Endodermal cell (in vitro differentiated cells): ENCODE results near the gene OR5K1. TPM values are rescaled to one million over a fixed set of nuclear protein-coding genes. Genes with fewer than 3 reads are reported as not detected.

Source experiments
- DNase-seq: peaks from one replicate; pipeline ENCODE4 v3.0.0-alpha.2; 2017
- H3K27ac ChIP-seq: 2 replicates; pipeline ENCODE4 v1.5.1; 2013; ENCODE audit warnings: mild to moderate bottlenecking, low read depth, low read length, moderate library complexity
- H3K27me3 ChIP-seq: 2 replicates; pipeline ENCODE4 v1.6.1; 2013; ENCODE audit warnings: mild to moderate bottlenecking, low read length, moderate library complexity; ENCODE audit not compliant: insufficient read depth, control insufficient read depth, poor library complexity, severe bottlenecking
- H3K36me3 ChIP-seq: 2 replicates; pipeline ENCODE4 v1.7.0; 2013; ENCODE audit warnings: mild to moderate bottlenecking, low read length, moderate library complexity; ENCODE audit not compliant: control insufficient read depth, insufficient read depth
- H3K4me1 ChIP-seq: one replicate; pipeline ENCODE4 v1.7.0; 2013; ENCODE audit warnings: low read length; ENCODE audit not compliant: control insufficient read depth, insufficient read depth
- H3K4me3 ChIP-seq: 2 replicates; pipeline ENCODE4 v1.5.1; 2013; ENCODE audit warnings: mild to moderate bottlenecking, low read length, moderate library complexity
- H3K9ac ChIP-seq: 2 replicates; pipeline ENCODE4 v1.6.1; 2013; ENCODE audit warnings: mild to moderate bottlenecking, low read length, moderate library complexity; ENCODE audit not compliant: poor library complexity, severe bottlenecking; ENCODE audit errors: extremely low read depth
- H3K9me3 ChIP-seq: 2 replicates; pipeline ENCODE4 v1.6.1; 2013; ENCODE audit warnings: mild to moderate bottlenecking, low read length, moderate library complexity; ENCODE audit not compliant: control insufficient read depth
- H3K27ac Mint-ChIP-seq: 2 replicates; pipeline ENCODE4 v1.8.0; 2020; ENCODE audit warnings: mixed read lengths
- H3K27me3 Mint-ChIP-seq: 2 replicates; pipeline ENCODE4 v1.8.0; 2021; ENCODE audit warnings: mild to moderate bottlenecking, mixed read lengths; ENCODE audit not compliant: insufficient read depth
- H3K36me3 Mint-ChIP-seq: 2 replicates; pipeline ENCODE4 v1.8.0; 2020; ENCODE audit warnings: low read depth, mixed read lengths
- H3K4me1 Mint-ChIP-seq: 2 replicates; pipeline ENCODE4 v1.8.0; 2020; ENCODE audit warnings: mixed read lengths
- H3K4me3 Mint-ChIP-seq: 2 replicates; pipeline ENCODE4 v1.8.0; 2020; ENCODE audit warnings: mild to moderate bottlenecking, moderate library complexity, mixed read lengths
- H3K9me3 Mint-ChIP-seq: 2 replicates; pipeline ENCODE4 v1.8.0; 2020; ENCODE audit warnings: mild to moderate bottlenecking, mixed read lengths
- WGBS, 2 experiments: methylation state at CpG; one replicate each; pipeline versions ENCODE4 v1.1.5 to v1.1.7; 2013; ENCODE audit warnings: missing lambda C conversion rate in 2 of 2, mixed read lengths in 1 of 2; ENCODE audit not compliant: insufficient coverage in 1 of 2, insufficient read length in 1 of 2; 5-methylcytosine and 5-hydroxymethylcytosine counted together
- total RNA-seq, 2 donors: library from RNA; stranded (reverse); fragmentation: NEBNext Ultra II Directional in 1 of 2; extraction: Animal tissue kit (Norgen Biotek cat#: 25700) in 1 of 2; gene quantifications; 2 replicates in 1 of 2; 3 replicates in 1 of 2; pipeline ENCODE4 v1.2.1, GENCODE V29; 2021
- TF ChIP-seq, protein P1 (sequence below): fragments of 200-600 bp; sonication (generic); conservative IDR thresholded peaks from 2 replicates; pipeline ENCODE4 v1.5.0; 2021; ENCODE audit warnings: antibody characterized with exemption, mild to moderate bottlenecking

Gene OR5K1
- total RNA-seq, 2 donors from 2014 or later: not detected

DNA sequence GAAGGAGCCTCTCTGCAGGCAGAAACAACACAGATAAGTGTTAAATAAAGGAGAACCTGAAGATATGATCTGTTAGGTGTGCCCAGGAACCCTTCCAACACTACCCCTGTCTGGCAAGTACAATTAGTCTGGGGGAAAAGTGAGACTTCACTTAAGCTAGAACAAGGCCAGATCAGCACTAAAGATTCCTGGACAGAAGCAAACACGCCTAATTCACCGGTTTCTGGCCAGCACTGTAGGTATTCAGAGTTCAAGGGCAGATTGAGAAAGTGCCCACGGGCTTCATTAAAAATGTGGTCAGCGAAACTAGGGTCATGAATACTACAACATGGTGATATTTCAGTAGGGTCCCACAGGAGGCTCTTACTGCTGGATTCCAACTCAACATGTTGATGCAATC lies 28.6 kb upstream of the OR5K1 start:
- 85 to 93% methylated on average over 3 to 4 of the region's 4 CpGs for WGBS, 2 experiments
- Mint-ChIP-seq H3K4me3 (no peak overlapping the region), H3K36me3 (no peaks in the 10 kb centered on the region), H3K27me3 (no peaks in the 10 kb centered on the region), H3K4me1 (peaks cover 5% of the 10 kb centered on the region), H3K9me3 (peaks cover 9% of the 10 kb centered on the region), H3K27ac (no peak overlapping the region)
- H3K4me3 ChIP-seq: no peak overlapping the region
- H3K4me1 ChIP-seq: no peaks in the 10 kb centered on the region
- no peak overlapping the region for H3K9ac ChIP-seq
- TF ChIP-seq, protein P1, sequence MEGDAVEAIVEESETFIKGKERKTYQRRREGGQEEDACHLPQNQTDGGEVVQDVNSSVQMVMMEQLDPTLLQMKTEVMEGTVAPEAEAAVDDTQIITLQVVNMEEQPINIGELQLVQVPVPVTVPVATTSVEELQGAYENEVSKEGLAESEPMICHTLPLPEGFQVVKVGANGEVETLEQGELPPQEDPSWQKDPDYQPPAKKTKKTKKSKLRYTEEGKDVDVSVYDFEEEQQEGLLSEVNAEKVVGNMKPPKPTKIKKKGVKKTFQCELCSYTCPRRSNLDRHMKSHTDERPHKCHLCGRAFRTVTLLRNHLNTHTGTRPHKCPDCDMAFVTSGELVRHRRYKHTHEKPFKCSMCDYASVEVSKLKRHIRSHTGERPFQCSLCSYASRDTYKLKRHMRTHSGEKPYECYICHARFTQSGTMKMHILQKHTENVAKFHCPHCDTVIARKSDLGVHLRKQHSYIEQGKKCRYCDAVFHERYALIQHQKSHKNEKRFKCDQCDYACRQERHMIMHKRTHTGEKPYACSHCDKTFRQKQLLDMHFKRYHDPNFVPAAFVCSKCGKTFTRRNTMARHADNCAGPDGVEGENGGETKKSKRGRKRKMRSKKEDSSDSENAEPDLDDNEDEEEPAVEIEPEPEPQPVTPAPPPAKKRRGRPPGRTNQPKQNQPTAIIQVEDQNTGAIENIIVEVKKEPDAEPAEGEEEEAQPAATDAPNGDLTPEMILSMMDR: no peak
- no peak for DNase-seq
- H3K27ac ChIP-seq: no peak overlapping the region
- peaks cover 13% of the 10 kb centered on the region for H3K9me3 ChIP-seq
- H3K36me3 ChIP-seq: no peaks in the 10 kb centered on the region
- H3K27me3 ChIP-seq: no peaks in the 10 kb centered on the region

DNA sequence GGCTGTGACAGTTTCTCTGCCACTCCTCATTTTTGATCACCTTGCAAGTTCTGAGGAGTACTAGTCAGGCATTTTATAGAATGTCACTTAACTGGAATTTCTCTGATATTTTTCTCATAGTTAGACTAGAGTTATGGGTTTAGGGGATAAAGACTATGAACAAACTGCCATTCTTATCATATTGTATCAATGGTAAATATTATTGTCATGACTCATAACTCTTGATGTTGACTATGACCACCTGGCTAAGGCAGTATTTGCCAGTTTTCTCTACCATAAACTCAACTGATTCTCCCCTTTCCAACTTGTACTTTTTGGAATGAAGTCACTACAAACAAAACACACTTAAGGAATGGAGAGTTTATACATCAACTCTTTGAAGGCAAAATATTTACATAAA lies 22.7 kb upstream of the OR5K1 start:
- no peak for DNase-seq
- Histone ChIP-seq H3K9me3 (no peaks in the 10 kb centered on the region), H3K27me3 (no peaks in the 10 kb centered on the region), H3K36me3 (no peaks in the 10 kb centered on the region), H3K4me3 (no peak overlapping the region), H3K27ac (no peak overlapping the region), H3K4me1 (no peaks in the 10 kb centered on the region), H3K9ac (no peak overlapping the region)
- H3K27ac Mint-ChIP-seq: no peak overlapping the region
- TF ChIP-seq, protein P1: no peak
- H3K36me3 Mint-ChIP-seq: no peaks in the 10 kb centered on the region
- no peaks in the 10 kb centered on the region for H3K4me1 Mint-ChIP-seq
- no peaks in the 10 kb centered on the region for H3K9me3 Mint-ChIP-seq
- no peaks in the 10 kb centered on the region for H3K27me3 Mint-ChIP-seq
- no peak overlapping the region for H3K4me3 Mint-ChIP-seq

DNA sequence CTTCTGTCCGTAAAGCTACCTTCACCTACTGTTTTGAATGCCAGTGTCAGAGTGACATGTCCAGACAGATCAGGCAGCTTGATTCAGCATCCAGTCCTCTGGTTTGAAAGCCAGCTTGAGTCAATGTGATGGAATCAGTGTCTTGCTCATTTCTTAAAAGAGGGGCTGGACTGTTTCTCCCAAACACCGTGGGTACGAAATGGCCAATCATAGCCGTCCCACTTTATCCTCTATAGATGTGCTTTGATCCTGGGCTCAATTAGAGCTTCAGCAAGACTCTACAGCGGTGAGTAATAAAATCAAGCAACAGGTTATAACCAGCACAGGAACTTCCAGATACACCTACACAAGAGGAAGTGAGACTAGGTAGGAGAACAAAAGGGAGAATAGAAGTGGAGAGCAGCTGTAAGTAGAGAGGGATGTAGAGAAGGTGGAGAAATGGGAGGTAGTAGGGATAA lies 17.0 kb upstream of the OR5K1 start:
- no peak overlapping the region for H3K27ac ChIP-seq

More for the DNA sequence above, 17.0 kb upstream of the OR5K1 start:
- Mint-ChIP-seq H3K4me3 (no peak overlapping the region), H3K27ac (no peak overlapping the region), H3K9me3 (no peaks in the 10 kb centered on the region), H3K36me3 (no peaks in the 10 kb centered on the region), H3K27me3 (no peaks in the 10 kb centered on the region), H3K4me1 (no peaks in the 10 kb centered on the region)
- no peak overlapping the region for H3K4me3 ChIP-seq
- H3K9me3 ChIP-seq: no peaks in the 10 kb centered on the region
- TF ChIP-seq, protein P1: no peak
- WGBS, 2 experiments: 93 to 96% methylated on average over 3 to 5 of the region's 5 CpGs
- H3K36me3 ChIP-seq: no peaks in the 10 kb centered on the region
- no peak for DNase-seq
- no peaks in the 10 kb centered on the region for H3K4me1 ChIP-seq
- no peaks in the 10 kb centered on the region for H3K27me3 ChIP-seq
- no peak overlapping the region for H3K9ac ChIP-seq
